HG03159 (cell line): ENCODE measurements around the gene PROP1.
"Not testable (repeated sequence)": the region's sequence is repeated elsewhere in the genome, so short reads cannot be mapped to it uniquely, and the experiment has no call there.

Experiments
- ATAC-seq: cut with Tn5 transposase; IDR thresholded peaks from one replicate; pipeline ENCODE4 v1.9.1; 2021; ENCODE audit warnings: mild to moderate bottlenecking, moderate library complexity; ENCODE audit not compliant: unreplicated experiment

PROP1 gene

GRCh38 chr5:177995691-177996595 is at the start of gene PROP1:
Gene PROP1, minus strand, starts transcription at chr5:177996242. Its CDS starts 309 bp downstream, at chr5:177995933.
- no peak for ATAC-seq

DNA sequence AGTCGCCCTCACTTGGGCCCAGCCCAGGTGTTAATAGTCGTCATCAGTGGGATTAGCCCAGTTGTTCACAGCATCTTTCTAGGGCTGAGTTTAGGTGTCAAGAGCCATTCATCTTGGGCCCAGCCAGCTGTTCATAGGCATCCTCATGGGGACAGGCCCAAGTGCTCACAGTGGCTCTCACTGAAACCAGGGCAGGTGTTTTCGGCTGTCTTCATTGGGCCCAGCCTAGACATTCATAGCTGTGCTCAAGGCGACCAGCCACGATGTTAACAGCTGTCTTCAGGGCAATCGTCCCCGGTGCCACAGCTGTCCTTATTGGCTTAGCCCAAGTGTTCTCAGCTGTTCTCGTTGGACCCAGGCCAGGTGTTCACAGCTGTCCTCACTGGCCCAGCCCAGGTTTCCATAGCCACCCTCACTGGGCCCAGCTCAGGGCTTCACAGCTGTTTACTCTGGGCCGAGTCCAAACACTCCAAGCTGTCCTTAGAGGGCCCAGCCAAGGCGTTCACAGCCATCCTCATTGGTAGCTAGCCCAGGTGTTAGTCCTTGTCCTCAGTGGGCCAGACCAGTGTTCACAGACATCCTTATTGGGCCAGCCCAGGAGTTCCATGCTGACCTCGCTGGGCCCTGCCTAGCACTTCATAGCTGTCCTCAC is 23.5 kb upstream of the PROP1 start:
- not testable (repeated sequence) for ATAC-seq

DNA sequence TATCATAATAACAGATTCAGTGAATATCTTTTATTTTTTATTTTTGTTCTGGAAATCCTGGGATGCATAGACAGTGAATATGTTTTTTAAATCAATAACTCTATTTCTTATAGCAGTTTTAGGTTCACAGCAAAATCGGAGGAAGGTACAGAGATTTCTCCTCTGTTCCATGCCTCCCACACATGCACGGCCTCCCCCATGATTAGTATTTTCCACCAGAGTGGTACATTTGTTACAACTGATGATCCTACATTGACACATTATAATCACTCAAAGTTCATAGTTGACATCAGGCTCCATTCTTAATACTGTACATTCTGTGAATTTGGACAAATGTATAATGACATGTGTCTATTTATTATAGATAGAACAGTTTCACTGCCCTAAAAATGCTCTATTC is 16.7 kb upstream of the PROP1 start:
- ATAC-seq, result not testable (repeated sequence)

DNA sequence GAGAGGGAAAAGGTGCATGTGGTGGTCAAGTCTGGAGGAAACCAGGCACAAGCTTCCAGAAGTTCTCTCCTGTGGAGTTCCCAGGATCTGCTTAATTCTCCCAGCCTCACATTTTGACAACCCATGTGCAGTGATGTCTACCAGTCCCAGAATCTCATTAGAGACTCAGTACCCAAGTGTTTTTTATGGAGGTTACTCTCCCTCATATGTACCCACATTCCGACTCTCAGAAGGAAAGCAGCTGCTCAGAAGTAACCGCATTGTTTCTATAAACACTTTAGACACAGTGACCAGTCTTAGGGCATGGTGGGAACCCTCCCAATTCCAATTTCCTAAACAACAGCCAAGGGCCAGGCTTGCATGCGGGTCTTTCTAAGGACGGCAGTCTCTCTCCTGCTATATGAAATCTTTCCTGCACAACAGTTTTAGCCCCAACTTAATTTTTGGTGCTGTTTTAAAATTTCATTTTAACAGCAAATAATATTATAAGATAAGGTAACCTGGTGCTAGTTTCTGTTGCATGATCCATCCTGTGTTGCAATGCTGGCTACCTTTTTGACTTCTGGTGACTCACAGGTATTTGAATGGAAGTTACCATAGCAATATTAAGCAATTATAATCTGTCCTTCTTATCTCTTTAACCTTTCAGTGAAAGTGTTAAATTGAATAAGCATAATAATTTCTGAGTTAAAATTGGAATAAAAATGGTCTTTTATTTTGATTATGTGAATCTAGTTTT is 15.9 kb upstream of the PROP1 start:
- ATAC-seq, result not testable (repeated sequence)

- not testable (repeated sequence) for ATAC-seq
Observed at GRCh38 chr5:178007272-178007671, 11.2 kb upstream of the PROP1 start.

DNA sequence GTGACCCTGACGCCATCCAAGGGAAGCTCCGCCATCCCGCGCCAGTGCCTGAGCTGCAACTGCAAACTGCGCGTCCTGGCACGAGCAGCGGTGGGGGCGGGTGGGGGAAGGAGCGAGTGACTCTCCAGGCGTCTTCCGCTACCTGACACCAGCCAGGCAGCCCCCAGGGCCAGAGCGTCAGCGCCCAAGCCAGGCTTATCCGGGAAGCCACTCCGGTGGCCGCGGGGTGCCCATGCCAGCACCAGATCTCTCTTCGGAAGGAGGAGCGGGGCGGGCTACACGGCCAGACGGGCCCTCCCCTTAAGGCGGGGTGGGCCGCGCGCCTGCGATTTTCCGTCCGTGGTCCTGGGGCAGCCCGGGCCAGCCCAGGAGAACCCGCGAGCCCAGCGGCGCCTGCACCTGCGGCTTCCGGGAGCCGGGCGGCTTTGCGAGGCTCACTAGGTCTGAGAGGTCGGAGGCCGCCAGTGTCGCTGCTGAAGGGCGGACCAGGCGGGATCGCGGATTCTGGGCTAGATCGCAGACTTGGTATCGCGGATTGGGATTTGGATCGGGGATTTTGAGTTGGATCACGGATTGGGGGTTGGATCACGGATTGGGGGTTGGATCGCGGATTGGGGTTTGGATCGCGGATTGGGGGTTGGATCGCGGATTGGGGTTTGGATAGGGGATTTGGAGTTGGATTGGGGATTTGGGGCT is 10.6 kb upstream of the PROP1 start:
- ATAC-seq, result peak; percentile 85

GRCh38 chr5:178006181-178006535 is 10.1 kb upstream of the PROP1 start:
- peak; percentile 41 for ATAC-seq

GRCh38 chr5:177997846-177998245 is 1.8 kb upstream of the PROP1 start:
- ATAC-seq, result no peak

GRCh38 chr5:177997319-177997670 is 1.3 kb upstream of the PROP1 start:
- ATAC-seq, result no peak

DNA sequence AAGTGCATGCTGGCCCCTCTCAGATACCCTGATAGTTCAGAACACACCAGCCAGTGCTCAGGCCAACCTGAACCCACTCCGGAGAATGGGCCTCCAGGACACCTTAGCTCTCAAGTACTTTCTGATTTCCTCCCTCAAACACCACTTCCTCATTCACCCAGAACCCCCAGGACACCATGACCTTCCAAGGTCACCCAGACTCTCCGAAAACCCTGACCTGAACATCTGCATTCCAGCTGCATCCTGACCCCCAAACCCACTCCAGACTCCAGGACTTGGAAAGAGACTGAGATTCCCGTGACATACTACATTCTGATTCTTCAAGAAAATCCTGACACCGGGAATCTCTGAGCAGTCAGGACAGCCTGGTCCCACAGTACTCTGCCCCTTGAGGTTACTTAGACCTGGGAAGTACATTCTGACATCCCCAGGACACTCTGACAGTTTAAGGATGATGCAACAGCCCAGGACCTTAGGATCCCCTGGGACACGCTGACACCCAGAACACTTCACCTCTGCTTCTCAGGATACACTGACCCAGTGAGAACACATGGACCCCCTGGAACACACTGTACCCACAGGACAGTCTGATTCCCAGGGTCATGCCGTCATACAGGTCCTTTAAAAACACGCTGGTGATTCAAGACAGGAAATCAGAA is 747 bp upstream of the PROP1 start:
- no peak for ATAC-seq

GRCh38 chr5:177994561-177995190 is 1.4 kb downstream of the PROP1 start:
- no peak for ATAC-seq

DNA sequence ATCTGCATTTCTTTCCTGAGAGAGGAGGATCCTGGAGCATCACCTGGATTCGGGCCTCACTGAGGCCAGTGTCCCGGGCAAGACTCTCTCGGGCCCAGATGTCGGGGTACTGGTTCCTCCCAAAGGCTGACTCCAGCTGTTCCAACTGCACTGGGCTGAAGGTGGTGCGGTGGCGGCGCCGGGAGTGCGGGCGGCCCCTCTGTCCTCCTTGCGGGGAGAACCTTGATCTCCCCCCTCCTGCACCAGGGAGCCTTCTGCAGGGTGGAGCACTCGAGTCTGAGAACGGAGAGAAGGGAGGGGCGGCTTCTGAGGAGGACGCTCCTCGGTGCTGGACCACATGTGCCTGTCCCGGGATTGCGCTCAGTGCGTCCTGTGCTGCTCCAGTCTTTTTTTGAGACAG is 2.0 kb downstream of the PROP1 start:
- ATAC-seq, result no peak

DNA sequence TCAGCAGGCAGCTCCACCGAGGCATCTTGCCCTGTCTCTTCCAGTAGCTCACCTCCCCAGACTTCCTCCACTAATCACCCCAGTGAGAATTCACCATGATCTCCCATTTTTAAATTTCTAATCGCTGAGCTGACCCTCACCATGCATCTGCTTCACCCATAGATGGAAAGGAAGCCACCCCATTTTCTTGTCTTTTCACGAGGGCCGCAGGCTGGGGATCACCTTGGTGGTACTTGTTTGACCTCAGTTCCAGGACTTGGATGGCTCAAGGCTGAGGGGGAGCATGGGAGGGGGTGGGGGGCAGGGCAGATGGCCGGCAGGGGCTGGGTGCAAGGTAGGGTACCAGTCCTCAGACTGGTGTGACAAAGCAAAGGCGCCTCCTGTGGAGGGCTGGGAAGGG is 3.6 kb downstream of the PROP1 start:
- no peak for ATAC-seq

DNA sequence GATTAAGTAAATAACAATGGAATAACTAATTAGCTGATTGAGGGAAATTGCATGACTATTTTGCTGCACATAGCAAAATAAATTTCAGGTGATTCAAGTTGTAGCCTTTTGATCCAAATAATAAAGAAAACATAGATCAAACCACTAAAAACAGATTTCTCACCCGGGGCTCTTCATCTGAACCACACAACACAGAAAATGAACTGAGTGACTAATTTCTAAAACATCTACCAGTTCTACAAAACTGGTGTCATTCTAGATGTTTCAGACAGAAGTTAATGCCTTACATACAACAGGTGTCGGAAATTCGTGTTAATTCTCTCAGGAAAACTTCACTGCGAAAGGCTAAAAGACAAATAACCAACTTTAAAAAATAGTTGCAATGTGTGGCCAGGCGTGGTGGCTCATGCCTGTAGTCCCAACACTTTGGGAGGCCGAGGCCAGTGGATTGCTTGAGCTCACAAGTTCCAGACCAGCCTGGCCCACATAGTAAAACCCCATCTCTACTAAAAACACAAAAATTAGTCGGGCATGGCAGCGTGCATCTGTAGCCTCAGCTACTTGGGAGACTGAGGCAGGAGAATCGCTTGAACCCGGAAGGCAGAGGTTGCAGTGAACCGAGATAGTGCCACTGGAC is 6.9 kb downstream of the PROP1 start:
- no peak for ATAC-seq

DNA sequence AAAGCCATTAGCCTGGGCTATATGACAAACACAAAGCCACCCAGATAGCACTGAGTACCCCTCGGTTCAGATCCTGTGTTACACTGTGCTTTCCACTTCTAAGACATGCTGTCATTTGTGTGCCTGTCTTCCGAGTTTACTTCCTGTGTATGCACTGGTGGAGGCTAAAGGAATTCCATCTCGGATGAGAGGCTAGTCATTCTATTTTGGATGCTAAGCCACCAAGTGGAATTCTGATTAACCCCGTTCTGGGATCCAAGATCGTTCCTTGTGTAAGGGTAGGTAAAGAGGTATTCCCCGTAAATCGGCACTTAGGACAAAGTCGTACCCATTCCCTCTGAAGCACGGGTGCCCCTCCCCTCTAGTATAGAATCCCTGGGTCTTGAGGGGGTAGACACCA is 8.7 kb downstream of the PROP1 start:
- no peak for ATAC-seq

- ATAC-seq, result no peak
Observed at GRCh38 chr5:177985430-177986040, 10.5 kb downstream of the PROP1 start.

GRCh38 chr5:177984584-177985206 is 11.3 kb downstream of the PROP1 start:
- ATAC-seq, result no peak

GRCh38 chr5:177983763-177984583 is 12.1 kb downstream of the PROP1 start:
- no peak for ATAC-seq
